ENCODE results near the gene DGCR6.
"Not testable (repeated sequence)": the region's sequence is repeated elsewhere in the genome, so short reads cannot be mapped to it uniquely, and the experiment has no call there.

GRCh38 chr22:18890510-18891192, 15.5 kb upstream of the DGCR6 start:
- TF ChIP-seq POLR2AphosphoS5 (IDR thresholded peaks at IDR 0.05; ENCODE audit: low read depth); CTCF (conservative IDR thresholded peaks at IDR 0.05; ENCODE audit: low read depth in 2 of 2); ZNF114 (CRISPR knock-in tag; IDR thresholded peaks at IDR 0.05); CREB1 (CRISPR knock-in tag; IDR thresholded peaks at IDR 0.05; ENCODE audit: low read depth); ETS1 (IDR thresholded peaks at IDR 0.05); EZH2phosphoT487 (IDR thresholded peaks at IDR 0.05; ENCODE audit: unreplicated experiment); EZH2 (IDR thresholded peaks at IDR 0.05; ENCODE audit: low read depth, unreplicated experiment); REST (IDR thresholded peaks at IDR 0.05; ENCODE audit: unreplicated experiment); JUNB (IDR thresholded peaks at IDR 0.05; ENCODE audit: unreplicated experiment); NANOG (IDR thresholded peaks at IDR 0.05; ENCODE audit: borderline replicate concordance); ZNF331 (CRISPR knock-in tag; IDR thresholded peaks at IDR 0.05; ENCODE audit: low read depth); STAT1 (IDR thresholded peaks at IDR 0.05; ENCODE audit: unreplicated experiment): not testable (repeated sequence)

Data from GM23338 (cell line).